22Rv1 (cell line): ENCODE results near the gene SELENOP.

Source experiments
- CTCF ChIP-seq: fragments of 450-650 bp; IDR thresholded peaks from 2 replicates; pipeline ENCODE4 v1.5.1; 2017; ENCODE audit warnings: mild to moderate bottlenecking
- ZFX ChIP-seq: fragments of 450-650 bp; IDR thresholded peaks from 2 replicates; pipeline ENCODE4 v1.6.1; 2017; ENCODE audit warnings: antibody characterized with exemption, borderline replicate concordance

- TF ChIP-seq CTCF (no peak), ZFX (no peak)
Observed at GRCh38 chr5:42806701-42807262, 4.9 kb downstream of the SELENOP start.
